Epithelial cell of esophagus (primary cell): Measurements from ENCODE around the gene EVL.

Source experiments
- DNase-seq: peaks from one replicate; pipeline ENCODE4 v3.0.0; 2010; ENCODE audit warnings: low read depth
- H3K4me3 ChIP-seq: 2 replicates; pipeline ENCODE4 v1.5.1; 2011; ENCODE audit warnings: mild to moderate bottlenecking, low read length, control low read depth
- CTCF ChIP-seq: IDR thresholded peaks from 2 replicates; pipeline ENCODE4 v1.5.1; 2011; ENCODE audit warnings: low read depth, mild to moderate bottlenecking, low read length, control low read depth, inconsistent platforms; ENCODE audit not compliant: insufficient read depth; ENCODE audit errors: missing control alignments

Gene EVL

GRCh38 chr14:100081997-100082625, 16.9 kb downstream of the EVL start:
- TF ChIP-seq CTCF, result no peak
- no peak overlapping the region for H3K4me3 ChIP-seq
- DNase-seq, result no peak

- no peak overlapping the region for H3K4me3 ChIP-seq
- no peak for DNase-seq
- TF ChIP-seq CTCF, result no peak
Measured at GRCh38 chr14:100082723-100083122, 17.5 kb downstream of the EVL start.

DNA sequence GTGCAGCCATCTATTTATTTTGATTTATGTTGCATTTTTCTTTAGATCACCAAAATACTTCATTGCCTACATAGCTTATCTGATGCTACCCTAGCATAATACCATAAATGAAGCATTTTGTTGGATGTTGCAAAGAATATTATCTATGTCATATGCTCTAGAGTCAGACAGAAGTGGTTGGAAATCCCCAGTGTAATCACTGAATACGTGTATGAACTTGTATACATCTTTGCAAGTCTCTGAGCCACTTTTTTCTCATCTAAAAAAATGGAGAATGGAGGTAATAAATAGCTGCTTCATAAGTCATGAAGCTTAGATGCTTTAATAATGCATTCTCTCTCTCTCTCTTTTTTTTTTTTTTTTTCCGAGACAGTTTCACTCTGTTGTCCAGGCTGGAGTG, 18.5 kb downstream of the EVL start:
- TF ChIP-seq CTCF, result no peak
- H3K4me3 ChIP-seq, result no peak overlapping the region
- DNase-seq, result peak; percentile 95

DNA sequence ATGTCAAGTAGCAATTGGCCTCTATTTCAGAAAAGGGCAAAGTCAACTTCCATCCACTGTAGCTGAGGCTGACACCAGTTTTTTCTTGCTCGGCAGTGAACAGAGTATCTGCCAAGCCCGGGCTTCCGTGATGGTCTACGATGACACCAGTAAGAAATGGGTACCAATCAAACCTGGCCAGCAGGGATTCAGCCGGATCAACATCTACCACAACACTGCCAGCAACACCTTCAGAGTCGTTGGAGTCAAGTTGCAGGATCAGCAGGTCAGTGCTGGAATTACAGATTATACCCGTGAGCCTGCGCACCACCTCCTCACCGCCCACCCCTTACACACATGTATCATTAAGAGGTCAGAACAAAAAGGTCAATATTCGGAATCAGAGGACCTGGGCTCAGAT, 19.4 kb downstream of the EVL start:
- no peak for DNase-seq
- no peak overlapping the region for H3K4me3 ChIP-seq
- no peak for TF ChIP-seq CTCF

DNA sequence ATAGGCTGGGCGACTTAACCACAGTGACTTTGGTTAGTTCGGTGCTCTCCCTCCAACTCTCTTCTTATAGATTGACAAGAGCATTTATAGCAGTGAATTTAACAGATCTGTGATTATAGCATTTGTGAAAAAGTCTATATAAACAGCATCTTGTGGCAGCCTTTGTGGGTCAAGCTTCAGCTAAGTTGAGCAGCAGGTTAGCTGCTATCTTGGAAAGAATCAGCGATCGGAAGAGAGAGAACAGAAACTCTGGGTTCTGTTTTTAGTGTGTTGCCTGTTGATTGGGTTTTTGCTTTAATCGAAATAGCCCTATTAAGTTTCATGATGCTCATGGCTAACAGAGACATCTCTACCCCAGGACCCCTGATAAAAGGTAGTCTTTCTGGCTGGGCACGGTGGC, 20.2 kb downstream of the EVL start:
- no peak for TF ChIP-seq CTCF
- DNase-seq, result no peak
- no peak overlapping the region for H3K4me3 ChIP-seq

DNA sequence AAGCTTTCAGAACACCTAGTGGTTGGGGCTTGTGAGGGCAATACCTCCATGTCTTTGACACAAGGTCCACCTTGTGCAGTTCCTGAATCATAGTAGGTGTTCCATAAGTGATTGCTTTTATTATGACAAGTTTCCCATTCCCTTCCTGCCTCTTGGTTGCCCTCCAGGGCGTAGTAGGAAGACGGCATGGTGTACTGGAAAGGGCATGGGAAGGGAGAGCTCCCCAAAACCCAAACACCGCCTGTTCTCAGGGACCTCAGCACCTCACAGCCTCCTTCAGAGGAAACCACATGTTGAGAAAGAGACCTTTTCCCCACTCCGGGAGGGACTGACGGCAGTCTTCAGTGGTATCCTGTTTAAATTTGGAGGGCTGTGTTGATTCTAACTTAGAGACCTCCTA, 21.1 kb downstream of the EVL start:
- no peak for TF ChIP-seq CTCF
- no peak overlapping the region for H3K4me3 ChIP-seq
- DNase-seq, result no peak

DNA sequence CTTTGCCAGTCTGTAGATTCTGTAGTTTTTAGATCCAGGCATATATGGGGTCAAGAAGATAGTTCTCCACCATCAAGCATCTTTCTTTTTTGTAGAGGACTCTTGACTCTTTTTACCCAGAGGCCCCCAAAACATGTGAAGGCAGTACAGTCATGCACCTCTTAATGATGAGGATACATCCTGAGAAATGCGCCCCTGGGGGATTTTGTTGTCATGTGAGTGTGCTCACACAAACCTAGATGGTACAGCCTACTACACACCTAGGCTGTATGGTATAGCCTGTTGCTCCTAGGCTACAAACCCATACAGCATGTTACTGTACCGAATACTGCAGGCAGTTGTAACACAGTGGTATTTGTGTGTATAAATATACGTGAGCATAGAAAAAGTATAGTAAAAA, 23.0 kb downstream of the EVL start:
- H3K4me3 ChIP-seq, result no peak overlapping the region
- no peak for DNase-seq
- TF ChIP-seq CTCF, result no peak
